ENCODE results near the gene EPS8L2.

EPS8L2 gene

GRCh38 chr11:709109-709997 is 3.3 kb downstream of the EPS8L2 start:
- H3K4me3 ChIP-seq (replicated peaks; ENCODE audit: low read depth, low read length) = no peak overlapping the region
- TF ChIP-seq CTCF (IDR thresholded peaks at IDR 0.05; ENCODE audit: low read depth, low read length, missing control alignments) = no peak
- no peak for DNase-seq (ENCODE audit: extremely low read depth, low read depth)

- no peak for DNase-seq (ENCODE audit: extremely low read depth, low read depth)
- no peak overlapping the region for H3K4me3 ChIP-seq (replicated peaks; ENCODE audit: low read depth, low read length)
- TF ChIP-seq CTCF (IDR thresholded peaks at IDR 0.05; ENCODE audit: low read depth, low read length, missing control alignments) = no peak
Observed at GRCh38 chr11:714436-714835, 8.4 kb downstream of the EPS8L2 start.

GRCh38 chr11:719214-720016 is 13.4 kb downstream of the EPS8L2 start:
- TF ChIP-seq CTCF (IDR thresholded peaks at IDR 0.05; ENCODE audit: low read depth, low read length, missing control alignments) = no peak
- H3K4me3 ChIP-seq (replicated peaks; ENCODE audit: low read depth, low read length) = no peak overlapping the region
- DNase-seq (ENCODE audit: extremely low read depth, low read depth) = no peak

GRCh38 chr11:720017-720641 is 14.1 kb downstream of the EPS8L2 start:
- no peak overlapping the region for H3K4me3 ChIP-seq (replicated peaks; ENCODE audit: low read depth, low read length)
- TF ChIP-seq CTCF (IDR thresholded peaks at IDR 0.05; ENCODE audit: low read depth, low read length, missing control alignments) = no peak

GRCh38 chr11:720642-721246 is 14.7 kb downstream of the EPS8L2 start:
- H3K4me3 ChIP-seq (replicated peaks; ENCODE audit: low read depth, low read length) = no peak overlapping the region
- TF ChIP-seq CTCF (IDR thresholded peaks at IDR 0.05; ENCODE audit: low read depth, low read length, missing control alignments) = no peak
- no peak for DNase-seq (ENCODE audit: extremely low read depth, low read depth)

More at GRCh38 chr11:720017-720641, 14.1 kb downstream of the EPS8L2 start:
- no peak for DNase-seq (ENCODE audit: extremely low read depth, low read depth)

GRCh38 chr11:721247-721740 is 15.3 kb downstream of the EPS8L2 start:
- H3K4me3 ChIP-seq (replicated peaks; ENCODE audit: low read depth, low read length) = no peak overlapping the region
- TF ChIP-seq CTCF (IDR thresholded peaks at IDR 0.05; ENCODE audit: low read depth, low read length, missing control alignments) = no peak
- DNase-seq (ENCODE audit: extremely low read depth, low read depth) = no peak

All from HFF-Myc (cell line).